ENCODE measurements around the gene TFDP2. TPM values are rescaled to one million over a fixed set of nuclear protein-coding genes. Genes with fewer than 3 reads are reported as not detected.

Gene TFDP2
- total RNA-seq, 4 donors from 2014 or later = 21.6 to 58.7 (median 44.1) TPM

GRCh38 chr3:142031575-142031974 lies 117.8 kb downstream of the TFDP2 start:
- H3K36me3 ChIP-seq = no peaks in the 10 kb centered on the region
- no peaks in the 10 kb centered on the region for H3K27me3 ChIP-seq
- DNase-seq (ENCODE audit: low spot score in 2 of 2) = no peak

DNA sequence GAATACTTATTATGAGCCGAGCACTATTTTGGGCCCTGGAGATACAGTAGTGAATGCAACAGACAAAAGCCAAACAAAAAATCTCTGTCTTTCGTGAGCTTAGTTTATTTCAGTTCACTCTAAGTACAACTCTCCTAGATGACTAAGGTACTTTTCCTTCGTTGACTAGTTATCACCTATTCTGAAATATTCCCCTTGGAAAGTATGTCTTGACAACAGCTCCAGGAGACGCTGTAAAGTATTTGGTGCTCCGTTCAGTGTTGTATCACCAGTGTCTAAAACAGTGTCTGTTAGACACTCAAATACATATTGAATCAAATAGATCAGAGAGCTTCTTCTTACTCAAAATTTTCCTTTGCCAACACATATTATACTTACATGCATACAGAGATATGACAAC lies 119.6 kb downstream of the TFDP2 start:
- peaks cover 23% of the 10 kb centered on the region for H3K4me1 ChIP-seq
- H3K36me3 ChIP-seq = no peaks in the 10 kb centered on the region
- H3K4me3 ChIP-seq = no peak overlapping the region
- no peak for DNase-seq (ENCODE audit: low spot score in 2 of 2)
- no peak overlapping the region for H3K27ac ChIP-seq
- 61% methylated on average over 5 of the region's 5 CpGs for WGBS
- no peaks in the 10 kb centered on the region for H3K9me3 ChIP-seq
- no peak for TF ChIP-seq EP300 (IDR thresholded peaks at IDR 0.05)
- TF ChIP-seq POLR2AphosphoS5 (IDR thresholded peaks at IDR 0.05) = no peak
- TF ChIP-seq, protein P1, sequence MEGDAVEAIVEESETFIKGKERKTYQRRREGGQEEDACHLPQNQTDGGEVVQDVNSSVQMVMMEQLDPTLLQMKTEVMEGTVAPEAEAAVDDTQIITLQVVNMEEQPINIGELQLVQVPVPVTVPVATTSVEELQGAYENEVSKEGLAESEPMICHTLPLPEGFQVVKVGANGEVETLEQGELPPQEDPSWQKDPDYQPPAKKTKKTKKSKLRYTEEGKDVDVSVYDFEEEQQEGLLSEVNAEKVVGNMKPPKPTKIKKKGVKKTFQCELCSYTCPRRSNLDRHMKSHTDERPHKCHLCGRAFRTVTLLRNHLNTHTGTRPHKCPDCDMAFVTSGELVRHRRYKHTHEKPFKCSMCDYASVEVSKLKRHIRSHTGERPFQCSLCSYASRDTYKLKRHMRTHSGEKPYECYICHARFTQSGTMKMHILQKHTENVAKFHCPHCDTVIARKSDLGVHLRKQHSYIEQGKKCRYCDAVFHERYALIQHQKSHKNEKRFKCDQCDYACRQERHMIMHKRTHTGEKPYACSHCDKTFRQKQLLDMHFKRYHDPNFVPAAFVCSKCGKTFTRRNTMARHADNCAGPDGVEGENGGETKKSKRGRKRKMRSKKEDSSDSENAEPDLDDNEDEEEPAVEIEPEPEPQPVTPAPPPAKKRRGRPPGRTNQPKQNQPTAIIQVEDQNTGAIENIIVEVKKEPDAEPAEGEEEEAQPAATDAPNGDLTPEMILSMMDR (IDR thresholded peaks at IDR 0.05) = no peak
- no peak for TF ChIP-seq POLR2A (IDR thresholded peaks at IDR 0.05)
- H3K27me3 ChIP-seq = no peaks in the 10 kb centered on the region

More at GRCh38 chr3:142031575-142031974, 117.8 kb downstream of the TFDP2 start:
- no peak overlapping the region for H3K27ac ChIP-seq
- no peaks in the 10 kb centered on the region for H3K9me3 ChIP-seq
- H3K4me3 ChIP-seq = no peak overlapping the region
- no peak for TF ChIP-seq EP300 (IDR thresholded peaks at IDR 0.05)
- no peak for TF ChIP-seq POLR2AphosphoS5 (IDR thresholded peaks at IDR 0.05)
- TF ChIP-seq, protein P1 (IDR thresholded peaks at IDR 0.05) = no peak
- no peak for TF ChIP-seq POLR2A (IDR thresholded peaks at IDR 0.05)
- H3K4me1 ChIP-seq = peaks cover 19% of the 10 kb centered on the region

GRCh38 chr3:142029052-142029642 lies 120.2 kb downstream of the TFDP2 start:
- 36% methylated on average over 3 of the region's 3 CpGs for WGBS
- Histone ChIP-seq H3K4me1 (peaks cover 23% of the 10 kb centered on the region), H3K9me3 (no peaks in the 10 kb centered on the region), H3K36me3 (no peaks in the 10 kb centered on the region), H3K27me3 (no peaks in the 10 kb centered on the region), H3K4me3 (no peak overlapping the region), H3K27ac (no peak overlapping the region)
- no peak for DNase-seq (ENCODE audit: low spot score in 2 of 2)
- TF ChIP-seq POLR2A (IDR thresholded peaks at IDR 0.05) (no peak), EP300 (IDR thresholded peaks at IDR 0.05) (no peak), POLR2AphosphoS5 (IDR thresholded peaks at IDR 0.05) (no peak)
- TF ChIP-seq, protein P1 (IDR thresholded peaks at IDR 0.05) = no peak

GRCh38 chr3:142028243-142028777 lies 121.0 kb downstream of the TFDP2 start:
- peak overlapping the region; percentile 57 for H3K27ac ChIP-seq
- peak overlapping the region; percentile 45 for H3K4me3 ChIP-seq
- DNase-seq (ENCODE audit: low spot score in 2 of 2) = no peak
- TF ChIP-seq POLR2A (IDR thresholded peaks at IDR 0.05) (no peak), EP300 (IDR thresholded peaks at IDR 0.05) (no peak), POLR2AphosphoS5 (IDR thresholded peaks at IDR 0.05) (no peak)
- TF ChIP-seq, protein P1 (IDR thresholded peaks at IDR 0.05) = peak in 1 of 2 donors; percentile 13
- WGBS = 7% methylated on average over 4 of the region's 4 CpGs
- no peaks in the 10 kb centered on the region for H3K27me3 ChIP-seq
- no peaks in the 10 kb centered on the region for H3K9me3 ChIP-seq
- peaks cover 23% of the 10 kb centered on the region for H3K4me1 ChIP-seq
- no peaks in the 10 kb centered on the region for H3K36me3 ChIP-seq

DNA sequence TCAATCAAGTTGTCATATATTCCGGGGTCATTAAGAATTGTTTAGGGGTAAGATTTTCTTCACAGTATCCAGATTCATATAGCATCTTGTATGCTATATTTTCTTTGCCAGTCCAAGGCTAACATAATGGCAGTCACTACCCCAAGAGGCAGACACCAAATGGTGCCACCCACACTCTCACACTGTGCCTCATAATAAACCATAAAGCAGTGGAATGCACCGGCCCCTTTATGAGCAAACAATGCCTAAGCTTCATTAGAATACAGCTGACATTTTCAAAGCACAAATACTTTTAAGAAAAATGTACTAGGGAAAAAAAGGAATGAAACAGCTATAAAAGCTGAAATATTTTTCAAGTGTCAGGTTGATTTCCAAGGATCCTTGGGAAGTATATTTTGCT lies 121.6 kb downstream of the TFDP2 start:
- Histone ChIP-seq H3K27me3 (no peaks in the 10 kb centered on the region), H3K36me3 (no peaks in the 10 kb centered on the region), H3K27ac (peak overlapping the region; percentile 57), H3K9me3 (no peaks in the 10 kb centered on the region), H3K4me1 (peaks cover 23% of the 10 kb centered on the region), H3K4me3 (peak overlapping the region; percentile 45)
- TF ChIP-seq POLR2A (IDR thresholded peaks at IDR 0.05) = no peak
- TF ChIP-seq, protein P1 (IDR thresholded peaks at IDR 0.05) = no peak
- TF ChIP-seq EP300 (IDR thresholded peaks at IDR 0.05) = no peak
- TF ChIP-seq POLR2AphosphoS5 (IDR thresholded peaks at IDR 0.05) = no peak
- no peak for DNase-seq (ENCODE audit: low spot score in 2 of 2)
- WGBS = 8% methylated on average over 2 of the region's 2 CpGs

Measured in suprapubic skin (tissue), 4 donors.